Adrenal gland (tissue), 12 donors: ENCODE data around the gene SIGLEC7. TPM values are rescaled to one million over a fixed set of nuclear protein-coding genes. Genes with fewer than 3 reads are reported as not detected.
A peak's percentile ranks its signal among the peaks of the same experiment; 100 is the strongest.

ENCODE experiments used
- DNase-seq, 7 donors: peaks; one replicate each; pipeline ENCODE4 v3.0.0-alpha.2; 2019 to 2020
- H3K27ac ChIP-seq, 5 donors: fragments of 200-600 bp; sonication (generic) in 4 of 5; 1 replicate in 3 of 5; 2 replicates in 2 of 5; pipeline versions ENCODE4 v1.5.1 to v1.8.0; 2016 to 2020; ENCODE audit warnings: mild to moderate bottlenecking in 1 of 5
- H3K27me3 ChIP-seq: fragments of 200-600 bp; 2 replicates; pipeline ENCODE4 v1.8.0; 2021
- H3K36me3 ChIP-seq, 2 donors: fragments of 200-600 bp; replicated peaks in 1 of 2; 1 replicate in 1 of 2; 2 replicates in 1 of 2; pipeline versions ENCODE4 v1.5.1 to v1.8.0; 2018 to 2022
- H3K4me1 ChIP-seq, 2 donors: fragments of 200-600 bp; replicated peaks in 1 of 2; 1 replicate in 1 of 2; 2 replicates in 1 of 2; pipeline versions ENCODE4 v1.5.1 to v1.8.0; 2018 to 2021
- H3K4me3 ChIP-seq, 4 donors: fragments of 200-600 bp; sonication (generic) in 3 of 4; one replicate each; pipeline ENCODE4 v1.5.1; 2016 to 2018
- H3K9me3 ChIP-seq, 3 donors: fragments of 200-600 bp; sonication (generic) in 1 of 3; replicated peaks in 1 of 3; 1 replicate in 2 of 3; 2 replicates in 1 of 3; pipeline versions ENCODE4 v1.5.1 to v1.8.0; 2016 to 2021
- CTCF ChIP-seq, 6 experiments: fragments of 450-650 bp in 4 of 6; fragments of 200-600 bp in 2 of 6; sonication (generic) in 1 of 6; IDR thresholded peaks; 1 replicate in 5 of 6; 2 replicates in 1 of 6; pipeline versions ENCODE4 v1.5.1 to v1.8.0; 2016 to 2021; ENCODE audit warnings: antibody characterized with exemption in 6 of 6, mild to moderate bottlenecking in 2 of 6, moderate library complexity in 1 of 6
- POLR2A ChIP-seq, 2 donors: fragments of 450-650 bp; IDR thresholded peaks; one replicate each; pipeline ENCODE4 v1.6.1; 2017; ENCODE audit warnings: antibody characterized with exemption in 2 of 2, mild to moderate bottlenecking in 2 of 2, moderate library complexity in 1 of 2
- WGBS, 4 donors: extraction: QIAGEN DNeasy Blood & Tissue Kit in 2 of 4; methylation state at CpG; one replicate each; pipeline versions ENCODE4 v1.1.5 to v1.1.7; 2013 to 2017; 5-methylcytosine and 5-hydroxymethylcytosine counted together
- intact Hi-C, 2 donors: fragments of 100-400 bp; cut with DNase I; formaldehyde crosslinking; loops; one replicate each; pipeline versions ENCODE4 v1.14.1 to v1.15.0; 2022 to 2023
- polyA plus RNA-seq, 3 donors: library from polyadenylated mRNA; stranded (reverse); fragments of 200-250 nt in 2 of 3; fragments of 350-450 nt in 1 of 3; fragmentation: Illumina TruSeq in 1 of 3; extraction: RNeasy Lipid Tissue Mini Kit (QIAGEN cat#74804) in 1 of 3; gene quantifications; one replicate each; pipeline ENCODE4 v1.2.3, GENCODE V29; 2013 to 2014
- total RNA-seq, 9 donors: library from RNA; depleted of rRNA in 4 of 9; stranded (reverse); fragments of >200 nt in 4 of 9; fragments of 120-200 nt in 1 of 9; fragmentation: NEBNext Ultra II Directional in 1 of 9; extraction: Animal tissue kit (Norgen Biotek cat#: 25700) in 1 of 9; gene quantifications; one replicate each; pipeline versions ENCODE4 v1.1.0 to v1.2.4, GENCODE V29; 2013 to 2023
- donor health status: healthy with polysubstance abuse.
- donor health status: Bipolar disorder and iron deficiency.
- donor health status: DM: yes; HTN: yes; CAD: no.
- donor health status: DM: no; HTN: no; CAD: no.
- donor health status: DM: no; HTN: no; CAD: no.
- donor health status: DM: yes; HTN: yes; CAD: no.

SIGLEC7 gene
- total and polyA plus RNA-seq, 12 donors, result 1.00 to 13.1 (median 7.4) TPM

GRCh38 chr19:51157265-51157664, 15.2 kb downstream of the SIGLEC7 start:
- Histone ChIP-seq H3K27me3 (no peaks in the 10 kb centered on the region), H3K4me3 (no peak overlapping the region), H3K4me1 (no peaks in the 10 kb centered on the region), H3K9me3 (no peaks in the 10 kb centered on the region), H3K27ac (no peak overlapping the region), H3K36me3 (no peaks in the 10 kb centered on the region)
- intact Hi-C loops, result no loop called here
- no peak for DNase-seq
- TF ChIP-seq CTCF (IDR thresholded peaks at IDR 0.05) (no peak), POLR2A (IDR thresholded peaks at IDR 0.05) (no peak)
- WGBS, 4 donors, result 25 to 47% (median 30%) methylated on average over 2 of the region's 2 CpGs

- Histone ChIP-seq H3K36me3 (no peaks in the 10 kb centered on the region), H3K27me3 (no peaks in the 10 kb centered on the region), H3K4me1 (no peaks in the 10 kb centered on the region), H3K9me3 (no peaks in the 10 kb centered on the region), H3K27ac (no peak overlapping the region), H3K4me3 (no peak overlapping the region)
- intact Hi-C loops, result no loop called here
- no peak for TF ChIP-seq POLR2A (IDR thresholded peaks at IDR 0.05)
- peak; percentile 23 to 73 (median 62) for TF ChIP-seq CTCF (IDR thresholded peaks at IDR 0.05)
- peak in 6 of 7 donors; percentile 45 to 75 (median 61) for DNase-seq
- WGBS, 4 donors, result 25 to 38% (median 31%) methylated on average over 7 of the region's 7 CpGs
Observed at GRCh38 chr19:51158474-51159129, 16.5 kb downstream of the SIGLEC7 start.

- Histone ChIP-seq H3K9me3 (no peaks in the 10 kb centered on the region), H3K4me1 (no peaks in the 10 kb centered on the region), H3K27ac (no peak overlapping the region), H3K27me3 (no peaks in the 10 kb centered on the region), H3K36me3 (no peaks in the 10 kb centered on the region), H3K4me3 (no peak overlapping the region)
- 77 to 87% (median 85%) methylated on average over 4 of the region's 4 CpGs for WGBS, 4 donors
- intact Hi-C loops, result no loop called here
- DNase-seq, result no peak
- TF ChIP-seq POLR2A (IDR thresholded peaks at IDR 0.05), result no peak
- TF ChIP-seq CTCF (IDR thresholded peaks at IDR 0.05), result no peak
Observed at GRCh38 chr19:51159656-51160055, 17.6 kb downstream of the SIGLEC7 start.

GRCh38 chr19:51161266-51161665, 19.2 kb downstream of the SIGLEC7 start:
- no peaks in the 10 kb centered on the region for H3K27me3 ChIP-seq
- WGBS, 4 donors, result 76 to 85% (median 80%) methylated on average over 1 of the region's 1 CpG
- no peak overlapping the region for H3K4me3 ChIP-seq
- H3K36me3 ChIP-seq, result no peaks in the 10 kb centered on the region
- intact Hi-C loops, result no loop called here
- no peaks in the 10 kb centered on the region for H3K4me1 ChIP-seq
- no peak overlapping the region for H3K27ac ChIP-seq
- TF ChIP-seq POLR2A (IDR thresholded peaks at IDR 0.05) (no peak), CTCF (IDR thresholded peaks at IDR 0.05) (no peak)
- H3K9me3 ChIP-seq, result no peaks in the 10 kb centered on the region
- DNase-seq, result no peak
